Motor neuron (in vitro differentiated cells): Measurements from ENCODE around the gene SH2D1A. TPM values are rescaled to one million over a fixed set of nuclear protein-coding genes. Genes with fewer than 3 reads are reported as not detected.

Source experiments
- ATAC-seq, 8 experiments: fragments of 200-7000 bp; cut with Tn5 transposase; replicated peaks in 6 of 8; 2 replicates each; pipeline ENCODE4 v1.8.0; 2021; ENCODE audit warnings: mild to moderate bottlenecking in 8 of 8, moderate library complexity in 8 of 8
- H3K27ac ChIP-seq, 2 donors: fragments of 250-450 bp; sonication (Bioruptor Pico); 2 replicates each; pipeline ENCODE4 v1.9.0; 2021; ENCODE audit warnings: antibody characterized with exemption in 2 of 2, mild to moderate bottlenecking in 2 of 2, moderate library complexity in 1 of 2
- H3K4me1 ChIP-seq, 2 donors: fragments of 250-450 bp; sonication (Bioruptor Pico); replicated peaks in 1 of 2; 2 replicates each; pipeline ENCODE4 v1.6.1; 2021; ENCODE audit warnings: antibody characterized with exemption in 2 of 2, mild to moderate bottlenecking in 2 of 2, moderate library complexity in 1 of 2
- H3K4me3 ChIP-seq, 5 donors: fragments of 250-450 bp; sonication (Bioruptor Pico); 2 replicates each; pipeline ENCODE4 v1.9.0; 2021; ENCODE audit warnings: antibody characterized with exemption in 5 of 5, mild to moderate bottlenecking in 5 of 5, moderate library complexity in 4 of 5
- WGBS, 10 experiments: fragments of 450-650 bp; shearing (Covaris generic); methylation state at CpG; one replicate each; pipeline ENCODE4 v1.0.0; 2022; 5-methylcytosine and 5-hydroxymethylcytosine counted together
- in situ Hi-C, 9 experiments: fragments of 400-800 bp; cut with MboI; loops; one replicate each; pipeline ENCODE4 v1.15.0; 2021; ENCODE audit warnings: low sequenced_read_pairs in 9 of 9, low pct_unique_long_range_greater_than_20kb in 2 of 9; ENCODE audit not compliant: unreplicated experiment in 9 of 9
- total RNA-seq, 8 experiments: library from RNA; unstranded; fragments of 300-600 nt; gene quantifications; 2 replicates each; pipeline versions ENCODE4 v1.2.3 to v1.2.4, GENCODE V29; 2022

Gene SH2D1A
- total RNA-seq, 8 experiments from 2014 or later, result 0.05 to 1.8 (median 0.14) TPM; not detected in 3

- WGBS, 10 experiments, result 40 to 100% (median 79%) methylated on average over 1 to 6 of the region's 7 CpGs; no CpG with 5 or more reads in 5 of the 10 experiments
- no peaks in the 10 kb centered on the region for H3K4me1 ChIP-seq
- H3K27ac ChIP-seq, result no peak overlapping the region
- ATAC-seq, result no peak
- in situ Hi-C loops, result no loop called here
- H3K4me3 ChIP-seq, result no peak overlapping the region
Measured at GRCh38 chrX:124341396-124342132, 4.8 kb upstream of the SH2D1A start.

GRCh38 chrX:124342174-124342867 lies 4.0 kb upstream of the SH2D1A start:
- in situ Hi-C loops, result no loop called here
- ATAC-seq, result no peak
- no peaks in the 10 kb centered on the region for H3K4me1 ChIP-seq
- WGBS, 10 experiments, result 33 to 100% (median 82%) methylated on average over 3 to 7 of the region's 7 CpGs; no CpG with 5 or more reads in 3 of the 10 experiments
- no peak overlapping the region for H3K4me3 ChIP-seq
- H3K27ac ChIP-seq, result no peak overlapping the region

- no peak overlapping the region for H3K27ac ChIP-seq
- ATAC-seq, result no peak
- H3K4me3 ChIP-seq, result no peak overlapping the region
- in situ Hi-C loops, result no loop called here
- no peaks in the 10 kb centered on the region for H3K4me1 ChIP-seq
Measured at GRCh38 chrX:124343016-124343415, 3.3 kb upstream of the SH2D1A start.

GRCh38 chrX:124344246-124344645 lies 2.1 kb upstream of the SH2D1A start:
- WGBS, 10 experiments, result 14 to 100% (median 83%) methylated on average over 1 to 2 of the region's 4 CpGs; no CpG with 5 or more reads in 3 of the 10 experiments
- Histone ChIP-seq H3K4me1 (no peaks in the 10 kb centered on the region), H3K4me3 (no peak overlapping the region), H3K27ac (no peak overlapping the region)
- in situ Hi-C loops, result no loop called here
- ATAC-seq, result no peak

GRCh38 chrX:124346877-124347241 lies 496 bp downstream of the SH2D1A start:
- in situ Hi-C loops, result no loop called here
- no peak for ATAC-seq
- no peaks in the 10 kb centered on the region for H3K4me1 ChIP-seq
- H3K27ac ChIP-seq, result no peak overlapping the region
- 92 to 100% methylated on average over 1 to 2 of the region's 15 CpGs; no CpG with 5 or more reads in 8 of the 10 experiments for WGBS, 10 experiments
- no peak overlapping the region for H3K4me3 ChIP-seq

GRCh38 chrX:124347242-124347641 lies 879 bp downstream of the SH2D1A start:
- 5% methylated on average over 3 of the region's 5 CpGs; no CpG with 5 or more reads in 9 of the 10 experiments for WGBS, 10 experiments
- Histone ChIP-seq H3K27ac (no peak overlapping the region), H3K4me1 (no peaks in the 10 kb centered on the region), H3K4me3 (no peak overlapping the region)
- in situ Hi-C loops, result no loop called here
- ATAC-seq, result peak in 1 of 8 experiments; percentile 28

GRCh38 chrX:124348182-124348581 lies 1.8 kb downstream of the SH2D1A start:
- Histone ChIP-seq H3K27ac (no peak overlapping the region), H3K4me1 (no peaks in the 10 kb centered on the region), H3K4me3 (no peak overlapping the region)
- WGBS, 10 experiments, result 31 to 100% (median 81%) methylated on average over 1 to 4 of the region's 5 CpGs; no CpG with 5 or more reads in 6 of the 10 experiments
- in situ Hi-C loops, result no loop called here
- ATAC-seq, result no peak

- Histone ChIP-seq H3K4me3 (no peak overlapping the region), H3K27ac (no peak overlapping the region), H3K4me1 (no peaks in the 10 kb centered on the region)
- WGBS, 10 experiments, result 63 to 100% (median 93%) methylated on average over 1 to 4 of the region's 6 CpGs; no CpG with 5 or more reads in 4 of the 10 experiments
- ATAC-seq, result no peak
- in situ Hi-C loops, result no loop called here
Measured at GRCh38 chrX:124348885-124349453, 2.6 kb downstream of the SH2D1A start.

GRCh38 chrX:124354648-124355047 lies 8.3 kb downstream of the SH2D1A start:
- H3K4me3 ChIP-seq, result no peak overlapping the region
- H3K27ac ChIP-seq, result no peak overlapping the region
- no peaks in the 10 kb centered on the region for H3K4me1 ChIP-seq
- in situ Hi-C loops, result no loop called here
- 50 to 100% (median 73%) methylated on average over 1 to 2 of the region's 2 CpGs; no CpG with 5 or more reads in 4 of the 10 experiments for WGBS, 10 experiments
- ATAC-seq, result no peak

- no peaks in the 10 kb centered on the region for H3K4me1 ChIP-seq
- in situ Hi-C loops, result no loop called here
- H3K4me3 ChIP-seq, result no peak overlapping the region
- WGBS, 10 experiments, result 38 to 100% (median 81%) methylated on average over 1 to 3 of the region's 3 CpGs; no CpG with 5 or more reads in 6 of the 10 experiments
- no peak for ATAC-seq
- H3K27ac ChIP-seq, result no peak overlapping the region
Measured at GRCh38 chrX:124358800-124359383, 12.5 kb downstream of the SH2D1A start.

- H3K4me3 ChIP-seq, result no peak overlapping the region
- WGBS, 10 experiments, result 50 to 100% (median 100%) methylated on average over 1 of the region's 2 CpGs; no CpG with 5 or more reads in 5 of the 10 experiments
- H3K4me1 ChIP-seq, result no peaks in the 10 kb centered on the region
- no peak overlapping the region for H3K27ac ChIP-seq
- in situ Hi-C loops, result no loop called here
- ATAC-seq, result no peak
Measured at GRCh38 chrX:124362072-124362471, 15.7 kb downstream of the SH2D1A start.

- in situ Hi-C loops, result no loop called here
- Histone ChIP-seq H3K4me1 (no peaks in the 10 kb centered on the region), H3K27ac (no peak overlapping the region), H3K4me3 (no peak overlapping the region)
- 0 to 29% methylated on average over 1 of the region's 1 CpG; no CpG with 5 or more reads in 8 of the 10 experiments for WGBS, 10 experiments
- ATAC-seq, result no peak
Measured at GRCh38 chrX:124362761-124363160, 16.4 kb downstream of the SH2D1A start.

- H3K4me3 ChIP-seq, result no peak overlapping the region
- ATAC-seq, result no peak
- in situ Hi-C loops, result no loop called here
- no peak overlapping the region for H3K27ac ChIP-seq
- H3K4me1 ChIP-seq, result no peaks in the 10 kb centered on the region
Measured at GRCh38 chrX:124369722-124370121, 23.4 kb downstream of the SH2D1A start.
